Measurements from ENCODE around the gene OGA.

DNA sequence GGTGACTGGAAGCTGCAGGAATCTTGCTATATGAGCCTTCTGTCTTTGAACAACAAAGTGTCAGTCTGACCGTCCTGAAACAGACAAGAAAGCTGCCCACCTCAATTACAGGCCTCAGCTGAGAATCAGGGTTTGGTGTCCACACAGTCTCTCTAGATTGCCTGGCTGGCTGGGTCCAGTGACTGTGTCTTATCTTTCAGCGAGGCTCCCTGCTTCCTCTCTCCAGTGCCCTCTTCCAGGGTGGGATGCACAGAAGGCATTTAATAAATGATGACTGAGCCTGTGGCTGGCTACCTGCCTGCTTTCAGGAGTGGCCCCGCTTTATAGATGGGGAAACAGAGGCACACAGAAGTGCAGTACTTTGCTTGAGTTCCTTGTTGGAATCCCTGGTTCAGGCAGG lies 69.7 kb downstream of the OGA start:
- no peak for TF ChIP-seq EZH2 (IDR thresholded peaks at IDR 0.05; ENCODE audit: insufficient read depth, poor library complexity, severe bottlenecking)
- no peak for TF ChIP-seq EZH2phosphoT487 (IDR thresholded peaks at IDR 0.05; ENCODE audit: insufficient read depth, low read depth)
